CD1c-positive myeloid dendritic cell (primary cell): Measurements from ENCODE around the gene TMCC3.

Experiments
- DNase-seq: peaks from one replicate; pipeline ENCODE4 v3.0.0-alpha.2; 2016; ENCODE audit errors: extremely low spot score

TMCC3 gene

DNA sequence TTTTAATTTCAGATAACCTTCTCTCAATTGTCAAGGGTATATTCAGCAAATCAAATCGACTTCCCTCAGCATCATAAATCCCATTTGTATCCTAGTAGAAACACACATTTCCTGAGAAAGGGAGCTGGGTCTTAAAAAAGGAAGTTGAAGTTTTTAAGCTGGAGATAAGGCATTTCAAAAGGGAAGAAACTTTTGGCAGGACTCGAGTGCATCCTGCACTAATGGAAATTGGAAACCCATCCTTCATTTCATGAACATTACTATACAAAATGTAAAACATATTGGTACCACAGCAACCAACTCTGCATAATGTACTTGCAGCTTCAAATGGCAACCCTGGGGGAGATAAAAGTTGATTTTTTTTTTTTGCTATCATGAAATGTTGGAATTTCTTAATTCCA is 23.7 kb upstream of the TMCC3 start:
- DNase-seq, result peak; percentile 37

DNA sequence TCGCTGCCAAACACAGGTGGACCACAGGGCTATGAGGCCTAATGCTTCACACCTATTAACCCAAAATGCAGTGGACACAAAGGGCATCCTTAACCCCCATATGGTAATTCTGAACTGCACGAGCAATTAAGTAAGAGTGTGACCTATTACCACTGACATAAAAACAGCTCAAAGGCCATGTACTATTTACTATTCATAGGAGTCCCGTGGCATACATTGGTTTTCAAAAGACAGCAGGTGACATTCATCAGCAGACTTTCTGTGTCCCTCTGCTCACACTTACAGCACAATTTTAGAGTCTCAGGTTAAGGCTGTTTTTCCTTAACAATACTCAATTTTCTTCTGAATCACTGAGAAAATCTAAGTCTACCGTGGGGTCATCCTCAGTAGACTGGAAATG is 23.1 kb upstream of the TMCC3 start:
- no peak for DNase-seq

- DNase-seq, result no peak
Observed at GRCh38 chr12:94671917-94672316, 21.6 kb upstream of the TMCC3 start.

- no peak for DNase-seq
Observed at GRCh38 chr12:94670898-94671297, 20.5 kb upstream of the TMCC3 start.

DNA sequence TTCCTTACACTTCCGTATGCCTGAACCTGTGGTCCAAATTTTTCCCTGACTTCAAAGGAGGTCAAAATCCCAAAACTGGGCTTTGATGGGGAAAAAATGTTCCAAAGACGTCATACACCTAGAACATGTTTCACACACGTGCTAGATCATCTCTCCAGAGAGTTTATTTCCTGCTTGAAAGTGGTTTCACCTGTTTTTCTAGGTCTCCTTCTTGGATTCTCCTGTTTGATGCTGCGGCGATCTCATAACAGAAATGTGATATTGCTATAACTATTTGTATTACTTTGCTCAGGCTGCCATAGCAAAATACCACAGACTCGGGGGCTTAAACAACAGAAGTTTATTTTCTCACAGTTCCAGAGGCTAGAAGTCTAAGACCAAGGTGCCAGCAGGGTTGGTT is 19.7 kb upstream of the TMCC3 start:
- DNase-seq, result no peak

DNA sequence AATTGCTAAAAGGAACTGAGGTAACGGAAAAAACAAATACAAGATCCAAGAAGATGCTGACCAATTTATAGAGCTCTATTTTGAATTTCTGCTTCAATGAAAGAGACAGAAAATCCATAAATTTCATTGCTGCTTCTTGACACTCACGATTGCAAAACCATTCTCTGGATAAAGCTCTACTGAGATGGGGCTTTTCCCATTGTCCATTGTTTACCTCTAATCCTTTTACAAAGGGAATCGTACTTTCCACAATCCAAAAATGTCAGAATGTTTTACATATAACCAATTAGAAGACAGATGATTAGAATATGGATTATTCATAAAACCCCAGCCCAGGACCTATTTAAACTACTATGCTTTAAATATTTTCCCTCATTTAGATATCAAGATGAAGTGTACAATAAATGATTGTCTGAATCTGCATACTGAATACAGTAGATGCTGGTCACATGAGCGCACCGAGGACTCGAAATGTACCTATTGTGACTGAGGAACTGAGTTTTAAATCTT is 16.7 kb upstream of the TMCC3 start:
- DNase-seq, result no peak

DNA sequence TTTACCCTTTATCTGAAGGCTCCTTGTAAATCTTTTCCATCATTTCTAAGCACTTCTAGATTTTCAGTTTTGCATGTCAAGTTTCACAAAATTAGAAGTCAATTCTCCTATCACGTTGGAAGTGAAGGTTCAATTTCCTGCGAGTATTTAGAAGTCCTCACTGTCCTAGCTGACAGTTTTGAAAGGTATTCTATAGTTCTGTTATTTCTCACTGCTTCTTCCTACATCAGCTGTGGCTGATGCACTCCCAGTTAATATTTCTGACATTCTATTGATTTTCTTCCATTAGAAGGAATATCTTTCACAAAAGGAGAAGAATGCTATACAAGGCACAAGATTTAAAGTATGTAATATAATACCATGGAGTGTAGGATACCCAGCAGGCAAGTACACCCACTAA is 15.8 kb upstream of the TMCC3 start:
- DNase-seq, result no peak

DNA sequence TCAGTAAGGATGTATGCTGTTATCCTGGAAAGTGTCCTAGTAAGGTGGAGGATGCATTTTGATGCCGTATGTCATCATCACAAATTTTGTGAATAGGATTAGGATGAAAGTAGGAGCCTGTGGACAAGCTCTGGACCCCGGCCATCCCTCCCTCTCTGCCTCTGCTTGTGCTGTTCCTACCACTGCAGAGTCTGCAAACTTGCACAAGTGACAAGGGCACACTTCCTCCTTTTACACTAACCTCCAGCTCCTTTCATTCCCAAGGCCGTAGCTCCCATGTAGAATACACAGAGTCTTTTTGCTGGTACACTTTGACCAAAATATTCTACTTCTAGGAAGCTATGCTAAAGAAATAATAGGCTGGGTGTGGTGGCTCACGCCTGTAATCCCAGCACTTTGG is 13.3 kb upstream of the TMCC3 start:
- peak; percentile 27 for DNase-seq

DNA sequence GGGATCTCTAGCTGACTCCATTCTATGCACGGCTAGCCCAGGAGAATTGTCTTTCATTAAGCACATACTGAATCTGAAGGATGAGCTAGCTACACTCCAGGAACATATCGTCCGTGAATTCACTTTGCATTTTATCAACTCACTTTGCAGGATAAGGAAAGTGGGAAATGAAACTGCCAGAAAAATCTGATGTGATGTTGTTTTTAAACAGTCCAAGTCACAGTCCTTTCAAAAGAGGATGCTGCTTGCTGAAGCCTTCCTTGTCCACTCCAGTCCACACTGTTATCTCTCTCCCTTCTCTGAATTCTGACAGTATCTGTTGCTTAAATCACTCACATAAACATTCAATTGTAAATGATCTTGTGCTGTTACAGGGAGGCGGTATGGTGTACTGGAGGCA is 12.7 kb upstream of the TMCC3 start:
- DNase-seq, result peak; percentile 42

DNA sequence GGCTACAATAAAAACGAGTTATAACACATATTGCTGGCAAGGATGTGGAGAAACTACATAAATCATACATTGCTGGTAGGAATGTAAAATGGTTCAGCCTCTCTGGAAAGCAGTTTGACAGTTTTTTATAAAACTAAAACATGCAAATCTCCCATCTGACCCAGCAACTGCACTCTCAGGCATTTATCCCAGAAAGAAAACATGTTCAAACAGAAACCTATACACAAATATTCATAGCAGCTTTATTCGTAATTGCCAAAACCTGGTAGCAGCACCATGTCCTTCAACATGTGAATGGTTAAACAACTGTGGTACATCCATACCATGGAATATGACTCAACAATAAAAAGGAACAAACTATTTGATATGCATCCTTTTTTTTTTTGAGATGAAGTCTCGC is 10.1 kb upstream of the TMCC3 start:
- peak; percentile 11 for DNase-seq

GRCh38 chr12:94659346-94659930 is 9.1 kb upstream of the TMCC3 start:
- no peak for DNase-seq

DNA sequence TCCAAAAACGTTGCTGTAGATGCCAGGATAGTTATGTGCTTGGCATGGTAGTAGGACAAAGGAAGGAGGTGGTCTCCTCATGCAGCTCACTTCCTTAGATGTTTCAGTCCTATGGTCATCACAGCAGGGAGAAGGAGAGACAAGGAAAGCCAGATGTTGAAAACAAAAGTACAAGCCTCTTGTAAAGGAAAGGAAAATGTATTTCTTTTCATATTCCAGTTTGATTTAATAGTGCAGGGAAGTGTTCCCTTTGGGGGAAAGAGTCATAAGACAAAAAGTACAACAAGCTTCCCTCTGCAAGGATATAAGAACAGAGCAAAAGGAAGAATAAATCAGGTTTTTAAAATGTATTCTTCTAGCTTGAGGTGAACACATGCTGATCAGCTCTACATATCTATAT is 8.6 kb upstream of the TMCC3 start:
- DNase-seq, result no peak

GRCh38 chr12:94656556-94656955 is 6.2 kb upstream of the TMCC3 start:
- no peak for DNase-seq

- DNase-seq, result peak; percentile 26
Observed at GRCh38 chr12:94649349-94650142, 811 bp downstream of the TMCC3 start.

DNA sequence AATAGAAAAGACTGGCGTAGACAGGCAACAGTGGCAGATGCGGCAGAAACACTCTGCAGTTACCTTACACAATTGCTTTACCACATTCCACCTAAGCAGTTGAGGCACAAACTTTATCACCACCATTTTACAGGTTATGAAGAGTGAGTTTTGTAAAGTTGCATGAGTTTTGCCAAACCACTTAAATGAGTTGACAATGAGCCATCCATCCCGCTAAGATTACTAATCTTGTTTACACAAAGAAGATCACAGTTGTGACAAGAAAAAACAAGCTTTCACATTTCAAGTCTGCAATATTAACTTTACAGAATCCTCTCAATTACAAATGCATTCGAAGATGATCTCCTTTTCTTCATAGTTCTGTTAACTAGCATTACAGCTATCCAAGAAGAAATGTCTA is 1.8 kb downstream of the TMCC3 start:
- DNase-seq, result no peak

- DNase-seq, result peak; percentile 71
Observed at GRCh38 chr12:94644141-94644979, 6.0 kb downstream of the TMCC3 start.

DNA sequence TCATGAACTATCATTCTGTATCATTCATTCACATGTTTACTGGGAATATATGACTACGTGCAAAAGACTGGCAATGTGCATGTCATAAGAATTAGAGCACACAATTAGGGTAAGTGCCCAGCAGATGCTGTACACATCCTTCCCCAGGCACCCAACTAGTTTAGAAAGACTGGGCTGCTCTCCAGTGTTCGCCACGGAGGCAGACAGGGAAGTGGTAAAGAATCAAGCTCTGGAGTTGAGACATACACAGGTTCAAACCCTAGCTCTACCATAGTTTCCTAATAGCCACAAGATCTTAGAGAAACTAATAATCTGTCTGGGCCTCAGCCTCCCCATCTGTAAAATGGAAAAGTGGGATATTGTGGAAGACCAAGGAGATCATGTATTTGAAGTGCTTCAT is 6.8 kb downstream of the TMCC3 start:
- peak; percentile 58 for DNase-seq

DNA sequence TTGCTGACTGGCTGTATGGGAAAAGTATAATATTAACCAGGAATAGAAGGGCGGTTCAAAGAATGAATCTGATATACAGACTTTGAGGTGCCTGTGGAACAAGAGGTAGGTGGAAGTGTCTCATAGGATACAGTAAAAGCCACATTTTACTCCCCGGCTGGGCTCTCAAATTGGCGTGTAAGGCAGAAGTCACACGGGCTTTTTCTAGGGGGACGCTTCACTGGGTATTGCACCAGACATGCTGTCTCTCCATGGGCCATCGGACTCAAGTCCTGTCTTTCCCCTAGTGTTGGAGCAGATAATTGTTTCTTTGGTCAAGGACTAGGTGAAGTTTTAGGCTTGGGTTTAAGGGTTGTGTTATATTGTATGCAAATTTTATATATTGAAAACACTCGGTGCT is 9.1 kb downstream of the TMCC3 start:
- no peak for DNase-seq

- peak; percentile 92 for DNase-seq
Observed at GRCh38 chr12:94640134-94640928, 10.0 kb downstream of the TMCC3 start.

GRCh38 chr12:94638521-94638920 is 11.8 kb downstream of the TMCC3 start:
- no peak for DNase-seq

DNA sequence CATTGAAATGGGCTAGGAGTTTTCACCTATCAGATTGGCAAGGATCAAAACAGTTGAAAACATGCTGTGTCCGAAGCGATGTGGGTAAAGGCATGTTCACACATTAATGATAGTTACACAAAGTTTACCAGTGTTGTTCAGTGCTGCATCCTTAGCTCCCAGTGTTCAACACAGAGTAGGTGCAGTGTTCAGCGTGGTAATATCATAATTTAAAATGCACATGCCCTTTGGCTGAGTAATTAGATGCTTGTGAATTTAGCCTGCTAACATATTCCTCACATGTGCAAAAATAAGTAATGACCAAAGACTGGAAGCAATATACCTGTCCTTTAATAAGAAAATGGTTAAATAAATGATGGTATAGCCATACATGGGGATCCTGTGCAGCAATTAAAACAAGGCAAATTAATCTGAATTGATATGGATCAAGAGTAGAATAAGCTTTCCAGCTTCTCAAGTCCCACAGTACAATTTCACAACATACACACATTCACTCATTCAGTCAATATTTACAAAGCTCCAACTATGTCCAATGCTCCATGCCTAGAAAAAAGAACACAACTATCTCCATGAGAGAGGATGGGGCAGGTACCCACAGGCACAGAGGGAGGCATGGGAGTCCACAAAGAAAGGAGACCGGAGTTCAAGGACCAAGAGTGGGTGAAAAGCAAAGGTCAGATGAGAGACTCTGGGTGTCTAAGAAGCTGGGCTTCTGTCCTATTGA is 12.8 kb downstream of the TMCC3 start:
- no peak for DNase-seq
